GM21526 (cell line): ENCODE results near the gene HIPK3.
"Not testable (repeated sequence)": the region's sequence is repeated elsewhere in the genome, so short reads cannot be mapped to it uniquely, and the experiment has no call there.

ENCODE experiments used
- ATAC-seq: cut with Tn5 transposase; IDR thresholded peaks from one replicate; pipeline ENCODE4 v1.9.1; 2021; ENCODE audit warnings: moderate library complexity; ENCODE audit not compliant: unreplicated experiment, low FRiP score

Gene HIPK3

DNA sequence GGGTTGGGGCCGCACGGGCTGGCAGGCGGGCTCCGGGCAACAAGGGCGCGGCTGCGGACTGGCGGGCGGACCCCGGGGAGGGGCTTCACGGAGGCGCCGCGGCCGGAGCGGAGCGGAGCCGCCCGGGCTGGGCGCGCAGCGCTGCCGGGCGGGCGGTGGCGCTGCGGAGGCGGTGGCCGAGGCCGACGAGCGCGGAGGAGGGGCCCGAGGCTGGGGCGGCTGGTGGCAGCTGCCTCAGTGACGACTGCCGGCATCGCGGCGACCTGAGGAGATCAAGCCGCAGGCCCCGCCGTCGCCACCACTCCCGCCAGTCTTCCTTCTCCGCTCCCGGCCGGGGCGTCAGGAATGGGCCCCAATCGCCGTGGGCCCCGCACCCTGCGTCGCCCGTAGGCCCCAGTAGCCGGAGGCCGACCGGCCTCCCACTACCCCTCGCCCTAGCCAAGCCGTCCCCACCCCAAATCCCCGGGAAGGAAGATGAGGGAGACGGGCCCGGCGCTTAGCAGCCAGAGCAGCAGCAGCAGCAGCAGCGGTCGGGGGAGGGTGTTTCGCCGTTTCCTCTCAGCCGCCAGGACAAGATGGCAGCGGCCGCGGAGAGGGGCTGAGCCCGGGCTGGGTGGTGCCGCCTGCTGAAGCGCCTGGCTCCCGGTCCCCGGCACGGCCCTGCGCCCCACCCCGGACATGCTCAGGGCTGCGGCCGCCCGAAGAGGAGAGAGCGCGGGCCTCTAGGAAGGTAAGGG is at the start of gene HIPK3:
Gene HIPK3, plus strand, starts transcription at position 222 of the 737 bp plus-strand sequence.
- ATAC-seq = peak; percentile 72

DNA sequence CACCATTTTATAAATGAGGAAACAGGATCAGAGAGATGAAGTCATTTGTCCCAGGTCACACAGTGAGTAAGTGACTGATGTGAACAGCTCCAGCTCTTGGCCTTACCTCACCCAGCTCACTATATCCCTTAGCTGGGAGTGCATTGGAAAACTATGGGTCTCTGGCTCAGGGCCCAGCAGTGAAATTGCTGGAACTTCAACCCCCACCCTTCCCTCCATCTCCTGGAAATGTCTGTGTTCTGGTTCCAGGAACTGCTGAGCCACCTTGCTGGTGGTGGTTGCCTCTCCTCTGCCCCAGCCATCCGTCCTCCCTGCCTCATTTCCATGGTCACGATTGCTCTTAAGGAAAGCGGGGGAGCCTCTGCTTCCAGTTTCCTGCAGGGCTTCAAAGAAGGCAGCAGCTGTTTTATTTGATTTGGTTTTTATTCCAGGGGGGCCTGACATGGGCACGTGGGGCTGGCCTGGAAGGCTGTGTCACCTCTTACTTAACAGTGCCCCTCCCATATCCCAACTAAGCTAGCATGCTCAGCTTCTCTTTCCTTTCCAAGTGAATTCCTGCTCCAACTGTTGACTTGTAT is 49.7 kb upstream of the HIPK3 start:
- ATAC-seq = no peak

- no peak for ATAC-seq
These were observed 49.0 kb upstream of the HIPK3 start for GRCh38 chr11:33208150-33208549.

- ATAC-seq = no peak
These were observed 46.0 kb upstream of the HIPK3 start for GRCh38 chr11:33211153-33211552.

DNA sequence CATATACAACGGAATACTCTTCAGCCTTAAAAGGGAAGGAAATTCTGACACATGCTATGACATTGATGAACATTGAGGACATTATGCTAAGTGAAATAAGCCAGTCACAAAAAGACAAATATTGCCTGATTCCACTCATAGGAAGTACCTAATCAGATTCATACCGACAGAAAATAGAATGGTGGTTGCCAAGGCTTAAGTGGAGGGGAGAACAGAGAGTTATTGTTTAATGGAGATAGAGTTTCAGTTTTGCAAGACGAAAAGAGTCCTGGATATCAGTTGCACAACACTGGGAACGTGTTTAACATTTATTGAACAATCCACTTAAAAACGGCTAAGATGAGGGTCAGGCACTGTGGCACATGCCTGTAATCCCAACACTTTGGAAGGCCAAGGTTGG is 45.6 kb upstream of the HIPK3 start:
- no peak for ATAC-seq

DNA sequence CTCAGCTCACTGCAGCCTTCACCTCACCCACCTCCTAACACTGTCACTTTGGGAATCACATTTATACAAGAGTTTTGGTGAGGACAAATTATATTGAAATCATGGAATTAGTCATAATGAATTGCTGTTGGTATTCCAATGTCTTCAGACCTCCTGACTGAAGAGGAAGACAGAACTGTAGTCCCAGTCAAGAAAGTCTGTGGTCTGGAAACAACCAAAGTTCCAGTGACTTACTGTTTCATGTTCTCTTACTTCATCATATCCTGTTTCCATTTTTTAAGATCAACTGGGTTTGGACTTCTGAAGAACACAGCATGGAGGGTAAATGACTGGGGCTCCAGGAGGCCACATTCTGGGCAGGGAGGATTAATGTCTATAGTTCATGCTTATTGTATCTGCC is 43.0 kb upstream of the HIPK3 start:
- no peak for ATAC-seq

DNA sequence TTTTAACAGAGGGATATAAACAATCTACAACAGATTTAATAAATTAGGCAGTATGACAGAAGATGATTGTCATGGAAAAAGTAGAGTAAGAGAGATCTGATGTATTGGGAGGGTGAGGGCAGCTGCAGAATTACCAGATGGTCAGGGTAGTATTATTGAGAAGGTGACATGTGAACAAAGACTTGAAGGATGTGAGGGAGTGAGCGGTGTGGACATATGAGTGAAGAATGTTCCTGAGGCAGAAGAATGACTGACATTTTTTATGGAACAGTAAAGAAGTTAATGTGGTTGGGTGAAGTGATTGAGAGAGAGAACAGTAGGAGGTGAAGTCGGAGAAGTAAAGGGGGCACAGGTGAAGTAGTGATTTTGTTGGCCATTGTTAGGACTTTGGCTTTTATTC is 42.4 kb upstream of the HIPK3 start:
- no peak for ATAC-seq

DNA sequence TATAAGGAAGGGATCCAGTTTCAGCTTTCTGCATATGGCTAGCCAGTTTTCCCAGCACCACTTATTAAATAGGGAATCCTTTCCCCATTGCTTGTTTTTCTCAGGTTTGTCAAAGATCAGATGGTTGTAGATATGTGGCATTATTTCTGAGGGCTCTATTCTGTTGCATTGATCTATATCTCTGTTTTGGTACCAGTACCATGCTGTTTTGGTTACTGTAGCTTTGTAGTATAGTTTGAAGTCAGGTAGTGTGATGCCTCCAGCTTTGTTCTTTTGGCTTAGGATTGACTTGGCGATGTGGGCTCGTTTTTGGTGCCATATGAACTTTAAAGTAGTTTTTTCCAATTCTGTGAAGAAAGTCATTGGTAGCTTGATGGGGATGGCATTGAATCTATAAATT is 40.5 kb upstream of the HIPK3 start:
- not testable (repeated sequence) for ATAC-seq

DNA sequence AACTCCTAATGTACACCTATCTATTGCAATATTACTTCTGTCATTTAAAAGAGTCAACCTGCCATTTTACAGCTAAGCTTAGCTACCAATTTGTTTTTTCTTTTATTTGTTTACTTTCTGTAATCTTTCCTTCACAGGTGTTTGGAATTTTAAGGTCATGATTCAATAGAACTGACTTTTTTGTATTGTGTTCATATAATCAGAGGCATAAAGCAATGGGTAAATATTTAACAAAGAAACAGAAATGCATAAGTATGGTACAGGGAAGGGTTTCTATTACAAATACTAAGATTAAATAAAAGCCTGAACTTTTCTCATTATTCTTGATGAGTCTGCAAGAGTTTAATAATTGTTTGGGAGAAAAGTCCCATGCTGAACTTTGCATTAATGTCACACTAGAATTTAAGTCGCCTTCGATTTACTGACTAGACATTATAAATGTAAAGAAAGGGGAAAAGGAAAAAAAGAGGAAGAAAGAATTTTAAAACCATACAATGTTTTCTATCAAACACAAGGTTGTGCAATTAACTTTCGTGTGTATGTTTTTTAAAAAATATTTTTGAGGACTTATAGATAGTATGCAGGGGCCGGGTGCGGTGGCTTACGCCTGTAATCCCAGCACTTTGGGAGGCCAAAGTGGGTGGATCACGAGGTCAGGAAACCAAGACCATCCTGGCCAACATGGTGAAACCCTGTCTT is 35.0 kb upstream of the HIPK3 start:
- no peak for ATAC-seq

DNA sequence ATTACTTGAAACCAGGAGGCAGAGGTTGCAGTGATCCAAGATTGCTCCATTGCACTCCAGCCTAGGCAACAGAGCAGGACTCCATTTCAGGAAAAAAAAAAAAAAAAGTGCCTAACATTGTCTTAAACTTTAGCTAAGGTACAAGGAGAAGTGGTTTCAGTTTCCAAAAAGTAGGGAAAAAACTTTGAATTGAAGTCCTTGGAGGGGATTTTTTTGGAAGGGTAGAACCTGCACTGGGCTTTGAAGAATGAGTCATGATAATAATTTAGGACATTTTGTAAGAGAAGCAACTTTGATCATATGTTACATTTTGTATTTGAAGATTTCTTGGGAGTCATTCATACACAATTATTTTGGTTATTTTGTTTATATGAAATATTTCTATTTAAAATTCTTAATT is 31.8 kb upstream of the HIPK3 start:
- ATAC-seq = no peak

DNA sequence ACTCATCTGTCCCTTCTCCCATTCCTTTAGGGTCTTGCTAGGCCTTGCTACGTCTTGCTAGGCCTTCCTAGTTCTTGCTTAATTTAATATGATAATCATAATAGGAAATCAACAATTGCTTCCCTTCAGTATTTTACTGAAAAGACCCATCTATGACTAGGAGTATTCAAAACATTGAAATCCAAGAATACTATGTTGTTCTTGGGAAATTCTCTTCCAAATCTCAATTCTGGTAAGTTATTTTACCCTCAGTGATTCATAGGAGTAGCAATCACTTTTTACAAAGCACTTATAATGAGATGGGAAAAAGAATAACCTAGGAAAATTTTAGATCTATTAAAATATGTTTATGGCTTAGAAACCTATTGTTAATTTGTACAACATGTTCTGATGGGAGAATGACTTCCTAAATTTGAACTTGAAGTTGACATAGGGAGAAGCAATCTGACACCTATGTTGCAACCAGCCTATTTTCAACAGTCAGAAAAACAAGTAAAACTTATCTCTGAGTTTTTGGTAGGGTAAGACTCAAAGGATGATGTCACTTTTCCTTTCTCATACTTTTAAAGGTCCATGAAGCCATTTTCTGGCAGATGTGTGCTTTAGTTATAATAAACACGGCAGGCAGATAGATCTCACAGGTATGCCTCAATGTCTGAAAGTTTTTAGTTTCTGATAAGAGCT is 29.5 kb upstream of the HIPK3 start:
- ATAC-seq = no peak

GRCh38 chr11:33234397-33235190 is 22.6 kb upstream of the HIPK3 start:
- ATAC-seq = no peak

DNA sequence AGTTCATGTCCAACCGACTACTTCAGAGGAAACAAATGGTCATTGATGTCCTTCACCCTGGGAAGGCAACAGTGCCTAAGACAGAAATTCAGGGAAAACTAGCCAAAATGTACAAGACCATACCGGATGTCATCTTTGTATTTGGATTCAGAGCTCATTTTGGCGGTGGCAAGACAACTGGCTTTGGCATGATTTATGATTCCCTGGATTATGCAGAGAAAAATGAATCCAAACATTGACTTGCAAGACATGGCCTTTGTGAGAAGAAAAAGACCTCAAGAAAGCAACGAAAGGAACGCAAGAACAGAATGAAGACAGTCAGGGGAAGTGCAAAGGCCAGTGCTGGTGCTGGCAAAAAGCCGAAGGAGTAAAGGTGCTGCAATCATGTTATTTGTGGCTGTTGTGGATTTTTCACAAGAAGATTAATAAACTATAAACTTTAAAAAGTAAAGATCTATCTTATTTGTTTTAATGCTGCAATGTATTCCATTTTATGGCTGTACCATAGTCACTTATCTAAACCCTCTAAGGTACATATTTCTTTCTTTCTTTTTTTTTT is 20.1 kb upstream of the HIPK3 start:
- ATAC-seq = no peak

DNA sequence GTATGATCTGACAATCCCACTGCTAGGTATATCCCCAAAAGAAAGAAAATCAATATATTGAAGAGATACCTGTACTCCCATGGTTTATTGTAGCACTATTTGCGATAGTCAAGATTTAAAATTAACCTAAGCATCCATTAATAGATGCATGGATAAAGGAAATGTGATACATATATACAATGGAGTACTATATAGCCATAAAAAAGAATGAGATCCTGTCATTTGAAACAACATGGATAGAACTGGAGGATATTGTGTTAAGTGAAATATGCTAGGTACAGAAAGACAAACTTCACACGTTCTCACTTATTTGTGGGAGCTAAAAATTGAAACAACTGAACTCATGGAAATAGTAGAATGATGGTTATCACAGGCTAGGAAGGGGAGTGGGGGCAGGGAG is 14.6 kb upstream of the HIPK3 start:
- no peak for ATAC-seq

GRCh38 chr11:33243654-33244053 is 13.5 kb upstream of the HIPK3 start:
- ATAC-seq = not testable (repeated sequence)

DNA sequence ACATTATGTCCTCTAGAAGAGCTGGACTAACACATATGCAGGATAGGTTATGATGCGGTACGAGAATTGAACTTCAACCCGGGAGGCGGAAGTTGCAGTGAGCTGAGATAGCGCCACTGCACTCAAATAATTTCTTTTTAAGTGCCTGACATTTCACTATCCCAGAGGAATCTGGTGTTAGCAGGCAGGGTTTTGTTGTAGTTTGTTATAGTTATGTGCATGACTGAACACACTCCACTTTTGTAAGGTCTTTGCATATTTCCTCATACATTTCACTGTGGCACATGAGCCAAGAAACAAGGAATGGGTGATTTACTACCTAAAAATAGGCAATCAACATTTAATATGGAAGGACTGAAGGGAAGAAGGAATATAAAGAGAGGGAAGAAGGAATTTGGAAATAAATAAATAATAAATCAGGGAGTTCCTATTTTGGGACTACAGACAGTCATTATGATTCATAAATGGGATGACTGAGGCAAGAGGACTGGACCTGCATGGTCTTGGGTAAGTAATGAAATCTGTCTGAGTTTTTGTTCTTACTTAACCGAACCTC is 8.7 kb upstream of the HIPK3 start:
- ATAC-seq = no peak

DNA sequence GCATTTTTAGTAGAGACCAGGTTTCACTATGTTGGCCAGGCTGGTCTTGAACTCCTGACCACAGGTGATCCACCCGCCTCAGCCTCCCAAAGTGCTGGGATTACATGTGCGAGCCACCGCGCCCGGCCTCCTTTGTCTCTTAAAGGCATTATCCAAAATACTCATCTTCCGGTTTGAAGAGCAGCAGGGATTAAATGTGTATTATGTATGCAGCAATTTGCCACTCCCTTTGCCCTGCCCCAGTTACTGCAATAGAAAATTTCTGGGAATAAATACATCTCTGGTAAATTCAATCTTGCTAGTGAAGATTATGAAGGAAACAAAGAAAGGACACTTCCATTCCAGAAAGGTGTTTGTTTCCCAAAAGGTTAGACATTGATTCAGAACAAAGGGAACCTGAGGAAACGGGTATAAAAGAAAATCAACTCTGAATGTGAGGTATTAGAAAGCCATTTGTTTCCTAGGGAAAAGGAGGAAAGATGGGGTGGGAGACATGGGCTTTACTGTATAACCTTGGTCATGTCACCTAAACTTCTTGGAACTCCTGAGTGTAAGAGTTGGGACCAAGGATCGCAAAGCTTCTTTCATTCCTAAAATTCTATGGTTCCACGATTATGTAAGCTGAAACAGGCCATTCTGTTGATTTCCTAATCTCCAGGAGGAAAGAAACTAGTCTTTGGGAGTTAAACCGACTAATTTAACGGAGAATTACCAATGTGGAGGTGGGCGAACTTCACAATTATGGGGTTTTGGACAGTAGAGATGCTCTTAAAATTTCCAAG is 959 bp upstream of the HIPK3 start:
- ATAC-seq = no peak

- ATAC-seq = no peak
These were observed 395 bp upstream of the HIPK3 start for GRCh38 chr11:33256813-33257159.

- peak; percentile 40 for ATAC-seq
These were observed 883 bp downstream of the HIPK3 start for GRCh38 chr11:33257897-33258630.
